GM18873 (cell line): ENCODE measurements around the gene IL11RA.
"Not testable (repeated sequence)": the region's sequence is repeated elsewhere in the genome, so short reads cannot be mapped to it uniquely, and the experiment has no call there.

Source experiments
- ATAC-seq: cut with Tn5 transposase; IDR thresholded peaks from one replicate; pipeline ENCODE4 v1.9.1; 2021; ENCODE audit warnings: mild to moderate bottlenecking, moderate library complexity, moderate number of reproducible peaks; ENCODE audit not compliant: unreplicated experiment, low FRiP score

The IL11RA gene

DNA sequence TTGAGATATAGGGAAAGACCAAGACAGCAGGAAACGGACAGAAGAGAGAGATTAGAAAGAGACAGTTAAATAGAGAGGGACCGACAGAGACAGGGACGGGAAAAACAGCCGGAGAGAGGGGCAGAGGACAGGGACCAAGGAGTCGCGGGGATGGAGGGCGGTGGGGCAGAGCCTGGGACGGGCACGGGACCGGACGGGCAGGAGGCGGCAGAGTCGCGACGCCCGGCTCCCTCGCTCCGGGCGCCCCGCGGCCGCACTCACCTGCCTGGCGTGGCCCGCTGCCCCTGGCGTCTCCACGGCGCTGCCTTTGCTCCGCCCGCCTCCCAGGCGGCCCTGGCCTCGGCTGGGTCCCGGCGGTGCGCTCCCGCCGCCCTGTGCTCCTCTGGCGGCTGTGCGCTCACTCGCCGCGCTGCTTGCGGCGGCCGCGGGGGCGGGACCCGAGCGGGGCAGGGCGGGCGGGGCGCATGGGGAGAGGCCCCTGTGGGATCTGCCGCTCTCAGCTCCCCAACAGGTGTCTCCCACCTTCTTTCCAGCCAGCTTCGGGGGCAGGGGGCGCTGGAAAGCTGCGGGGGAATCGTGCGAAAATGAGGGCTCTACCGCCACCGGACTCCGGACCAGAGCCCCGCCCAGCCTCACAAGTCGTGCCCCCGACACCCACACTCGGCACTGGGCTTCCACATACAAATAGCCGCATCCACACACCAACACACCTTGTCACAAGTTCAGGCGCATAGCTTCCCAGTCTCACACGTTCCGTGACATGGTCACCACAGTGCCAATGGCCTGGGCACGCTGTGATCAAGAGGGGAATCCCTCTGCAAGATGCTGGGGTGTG lies 23.1 kb upstream of the IL11RA start, which contains the start of gene ARID3C:
TSS of gene ARID3C (minus strand) at position 411 of the 835 bp plus-strand sequence. CDS start 1,052 bp downstream, outside the sequence.
- no peak for ATAC-seq

DNA sequence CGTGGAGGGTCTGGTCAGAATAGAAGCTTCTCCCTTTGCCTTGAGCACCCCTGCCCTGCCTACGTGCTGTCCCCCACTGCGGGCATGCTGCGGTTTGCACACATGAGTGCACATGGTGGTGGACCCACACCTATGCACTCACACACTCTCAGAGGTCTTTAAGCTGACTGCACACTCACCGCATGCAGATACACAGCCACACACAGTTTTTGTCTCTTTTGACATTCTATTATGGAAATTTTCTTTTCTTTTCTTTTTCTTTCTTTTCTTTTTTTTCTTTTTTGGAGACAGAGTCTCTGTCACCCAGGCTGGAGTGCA lies 22.5 kb upstream of the IL11RA start:
- no peak for ATAC-seq

DNA sequence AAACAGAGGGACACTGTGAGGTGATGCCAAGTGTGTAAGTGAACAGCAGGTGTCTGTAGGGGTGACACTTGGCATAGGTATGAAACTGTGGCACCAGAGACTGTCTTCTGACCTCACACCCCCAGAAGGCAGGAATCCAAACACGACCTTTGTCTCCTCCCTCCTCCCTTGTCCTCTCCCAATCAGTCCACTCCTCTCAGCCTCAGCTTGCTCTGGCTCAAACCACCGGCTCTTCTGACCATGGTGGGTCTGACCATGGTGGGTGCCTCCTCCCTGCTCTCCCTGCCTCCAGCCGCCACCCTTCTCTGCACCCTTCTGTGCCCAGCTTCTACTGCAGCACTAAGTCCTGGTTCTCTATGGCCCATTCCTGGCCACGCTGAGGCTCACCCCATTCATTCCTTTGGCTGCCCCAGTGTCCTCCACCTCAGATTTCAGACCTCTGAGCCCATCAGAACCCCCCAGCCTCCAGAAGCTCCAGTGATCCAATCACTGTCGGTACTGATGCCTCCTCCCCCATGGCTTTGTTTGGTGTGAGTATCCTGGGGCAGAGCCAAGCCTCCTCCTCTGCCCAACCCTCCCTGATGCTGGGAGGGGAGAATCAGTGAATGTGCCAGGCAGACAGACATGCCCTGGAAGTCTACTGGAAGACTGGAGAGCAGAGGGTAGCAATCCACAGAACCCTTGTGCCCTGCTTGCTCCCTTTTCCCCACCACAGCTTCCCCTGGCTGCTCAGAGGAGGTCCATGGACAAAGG lies 21.4 kb upstream of the IL11RA start:
- ATAC-seq, result no peak

DNA sequence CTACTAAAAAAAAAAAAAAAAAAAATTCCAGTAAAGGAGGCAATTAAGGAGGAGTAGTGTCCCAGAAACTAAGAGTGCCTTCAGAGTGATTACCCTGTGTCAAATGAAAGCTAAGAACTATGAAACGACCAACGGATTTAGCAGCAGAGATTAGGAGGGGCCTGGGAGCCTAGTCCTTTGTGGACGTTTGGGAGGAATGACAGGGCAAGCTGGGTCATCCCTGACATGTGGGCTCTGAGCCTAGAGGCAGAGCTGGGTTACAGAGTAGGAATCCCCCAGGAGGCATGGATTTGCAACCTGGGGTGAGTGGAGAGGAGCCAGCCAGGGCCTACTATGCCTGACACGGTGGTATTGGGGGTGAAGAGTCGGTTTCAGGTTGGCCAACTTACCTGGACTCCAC lies 18.8 kb upstream of the IL11RA start:
- no peak for ATAC-seq

DNA sequence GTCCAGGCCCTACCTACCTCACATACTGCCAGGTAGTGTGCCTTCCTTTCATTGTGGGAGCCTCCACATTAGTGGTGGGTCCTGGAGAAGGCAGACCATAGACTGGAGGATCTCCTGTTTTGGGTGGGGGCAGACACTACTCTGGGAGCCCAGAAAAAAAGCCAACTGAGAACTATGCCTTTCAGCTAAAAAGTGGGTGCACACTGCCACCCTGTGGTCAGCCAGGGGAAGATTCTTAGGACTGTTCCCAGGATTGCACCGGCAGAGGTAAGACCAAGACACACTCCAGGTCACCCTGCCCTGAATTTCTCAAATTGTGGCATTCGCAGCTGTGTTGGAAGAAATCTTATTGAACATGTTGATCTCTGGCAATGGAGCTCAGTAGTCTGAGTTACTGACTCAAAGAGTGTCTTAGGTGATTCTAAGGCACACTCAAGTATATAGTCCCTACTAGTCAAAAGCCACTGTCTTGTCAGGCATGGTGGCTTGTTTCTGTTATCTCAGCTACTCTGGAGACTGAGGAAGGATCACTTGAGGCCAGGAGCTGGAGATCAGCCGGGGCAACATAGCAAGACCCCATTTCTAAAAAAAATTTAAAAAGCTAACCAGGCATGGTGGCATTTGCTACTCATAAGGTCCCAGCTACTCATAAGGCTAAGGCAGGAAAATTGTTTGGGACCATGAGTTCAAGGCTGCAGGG lies 18.0 kb upstream of the IL11RA start:
- no peak for ATAC-seq

DNA sequence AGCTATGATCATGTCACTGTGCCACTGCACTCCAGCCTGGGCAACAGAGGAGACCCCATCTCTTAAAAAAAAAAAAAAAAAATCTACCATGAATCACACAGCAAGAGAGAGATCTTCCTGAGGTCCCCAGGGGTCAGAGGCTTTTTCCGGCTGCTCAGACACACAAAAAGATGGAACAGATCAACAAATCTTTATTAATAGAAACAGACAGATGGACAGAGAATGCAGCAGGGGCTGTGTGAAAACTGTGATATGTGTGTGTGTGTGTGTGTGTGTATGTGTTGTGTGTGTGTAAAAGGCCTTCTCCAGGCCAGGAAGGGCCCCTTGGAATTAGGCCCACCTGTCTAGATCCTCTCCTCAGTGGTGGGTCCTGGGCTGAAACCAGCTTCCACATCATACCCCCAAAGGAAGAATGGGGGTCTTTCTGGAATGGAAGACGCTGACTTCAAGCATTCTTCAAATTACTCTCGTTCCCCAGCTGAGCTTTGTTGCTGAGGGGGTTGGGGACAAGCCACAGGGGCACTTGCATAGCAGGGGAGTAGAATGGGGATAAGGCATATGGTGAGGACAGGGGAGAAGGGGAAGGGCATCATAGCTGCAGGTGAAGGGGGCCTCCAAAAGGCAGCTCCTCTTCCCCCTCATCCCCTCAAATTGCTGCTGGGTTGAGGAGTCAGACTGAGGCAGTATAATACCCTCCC lies 17.3 kb upstream of the IL11RA start:
- ATAC-seq, result no peak

DNA sequence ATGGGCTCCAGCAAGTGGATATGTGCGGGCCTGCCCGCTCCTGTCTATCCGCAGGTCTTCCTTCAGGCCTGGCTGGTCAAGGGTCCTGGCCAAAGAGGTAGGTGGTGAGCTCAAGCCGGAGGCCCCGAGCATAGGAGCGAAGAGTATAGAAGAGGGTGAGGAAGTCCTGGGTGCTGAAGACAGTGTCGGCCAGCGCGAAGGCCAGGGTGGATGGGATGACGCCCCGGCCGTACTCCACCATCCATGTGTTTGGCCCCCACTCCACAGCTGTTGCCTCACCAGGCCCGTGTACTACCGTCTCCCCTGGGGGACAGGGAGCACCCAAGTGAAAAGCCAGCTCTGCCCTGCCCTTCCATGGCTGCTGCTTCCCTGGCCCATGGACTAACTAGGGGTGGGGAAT lies 16.4 kb upstream of the IL11RA start:
- ATAC-seq, result no peak

DNA sequence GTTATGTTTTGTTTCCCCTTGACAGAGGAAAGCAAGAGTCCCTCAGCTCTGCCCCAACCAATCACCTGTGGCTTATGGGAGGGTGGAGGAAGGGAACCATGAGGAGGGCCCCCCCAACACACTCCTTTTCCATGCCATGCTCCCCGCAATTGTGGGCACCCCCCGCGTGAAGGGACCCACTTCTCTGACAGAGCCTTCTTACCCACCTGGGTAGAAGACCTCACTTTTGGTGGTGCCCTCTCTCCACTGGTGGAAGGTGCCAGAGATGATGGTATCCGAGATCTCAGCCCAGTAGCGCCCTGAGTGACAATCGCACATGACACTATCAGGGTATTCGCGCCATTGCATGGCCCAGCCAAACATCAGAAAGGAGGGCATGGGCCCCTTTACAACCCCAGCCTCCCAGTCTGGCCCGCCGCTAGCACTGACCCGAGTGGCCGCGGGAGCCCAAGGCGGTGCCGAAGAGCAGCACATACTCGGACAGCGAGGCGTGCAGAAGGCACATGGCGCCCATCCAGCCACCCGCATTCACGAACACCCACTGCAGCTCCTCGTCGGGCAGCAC lies 15.1 kb upstream of the IL11RA start:
- no peak for ATAC-seq

DNA sequence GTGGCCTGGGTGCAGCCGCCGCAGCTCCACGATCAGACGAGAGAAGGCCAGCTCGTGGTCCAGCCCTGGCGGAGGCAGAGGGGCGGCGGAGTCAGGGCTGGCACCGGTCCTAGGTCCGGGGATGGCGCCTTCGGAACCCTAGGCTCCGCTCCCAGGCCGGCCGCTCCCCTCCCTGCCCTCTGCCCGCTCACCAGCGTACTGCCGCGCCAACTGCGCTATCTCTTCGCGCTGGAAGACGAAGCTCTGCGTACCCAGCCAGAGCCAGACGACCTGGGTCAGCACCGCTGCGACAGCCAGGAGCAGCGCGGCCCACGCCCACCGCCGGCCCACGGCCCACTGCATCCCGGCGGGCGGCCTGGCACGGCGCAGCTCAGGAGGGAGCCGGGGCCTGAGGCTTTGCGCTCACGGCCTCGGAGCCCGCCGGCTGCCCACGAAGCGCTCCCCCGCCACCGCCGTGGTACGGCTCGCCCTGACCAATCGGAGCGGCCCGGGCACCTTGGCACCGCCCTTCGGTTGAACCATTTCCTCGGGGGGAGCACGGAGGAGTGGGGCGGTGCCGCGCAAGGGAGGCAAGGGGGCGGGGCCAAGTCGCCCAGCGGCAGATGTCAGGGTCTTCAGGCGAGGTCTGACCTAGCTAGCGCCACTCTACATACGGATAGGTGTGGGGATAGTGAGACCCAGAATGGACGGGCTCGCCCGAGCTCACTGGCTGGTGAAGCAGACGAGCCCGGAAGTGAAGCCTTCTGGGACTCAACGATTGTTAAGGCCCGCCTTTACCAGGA lies 14.4 kb upstream of the IL11RA start, which contains the start of gene SIGMAR1:
TSS of gene SIGMAR1 (minus strand) at position 432 of the 782 bp plus-strand sequence. CDS start at position 342, 90 bp downstream.
- peak; percentile 67 for ATAC-seq

DNA sequence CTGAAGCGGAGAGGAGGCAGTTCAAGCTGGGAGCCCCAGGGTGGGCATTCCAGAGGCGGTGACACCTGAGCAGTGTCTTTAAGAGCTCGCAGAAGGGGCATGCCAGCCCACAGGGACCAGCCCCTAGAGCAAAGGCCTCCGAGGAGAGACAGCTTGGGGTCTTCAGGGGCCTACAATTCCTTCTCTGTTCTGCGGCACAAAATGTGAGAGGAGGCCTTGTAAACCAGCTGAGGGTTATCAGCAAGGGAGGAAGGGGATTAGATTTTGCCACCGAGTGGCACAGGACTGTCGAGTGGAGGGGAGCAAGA lies 13.9 kb upstream of the IL11RA start:
- no peak for ATAC-seq

DNA sequence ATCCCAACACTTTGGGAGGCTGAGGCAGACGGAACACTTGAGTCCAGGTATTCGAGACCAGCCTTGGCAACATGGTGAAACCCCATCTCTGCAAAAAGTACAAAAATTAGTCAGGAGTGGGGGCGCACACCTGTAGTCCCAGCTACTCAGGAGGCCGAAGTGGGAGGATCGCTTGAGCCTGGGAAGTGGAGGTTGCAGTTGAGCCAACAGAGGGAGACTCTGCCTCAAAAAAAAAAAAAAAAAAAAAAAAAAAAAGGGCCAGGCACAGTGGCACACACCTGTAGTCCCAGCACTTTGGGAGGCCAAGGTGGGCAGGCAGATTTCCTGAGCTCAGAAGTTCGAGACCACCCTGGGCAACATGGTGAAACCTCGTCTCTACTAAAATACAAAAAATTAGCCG lies 12.7 kb upstream of the IL11RA start:
- ATAC-seq, result not testable (repeated sequence)

DNA sequence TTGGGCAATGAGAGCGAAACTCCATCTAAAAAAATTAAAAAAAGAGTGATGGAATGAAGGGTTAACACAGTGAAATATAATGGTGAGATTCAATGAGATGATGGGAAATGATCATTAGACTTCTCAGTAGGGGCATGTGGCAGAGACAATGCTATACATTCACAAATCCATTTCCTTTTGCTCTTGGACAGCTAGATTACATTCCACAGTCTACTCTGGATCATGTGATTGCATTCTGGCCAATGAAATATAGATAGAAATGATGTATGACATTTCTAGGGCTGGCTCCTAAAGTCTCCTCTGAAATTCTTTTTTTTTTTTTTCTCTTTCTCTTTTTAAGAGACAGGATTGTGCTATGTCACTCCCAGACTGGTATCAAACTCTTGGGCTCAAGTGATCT lies 9.3 kb upstream of the IL11RA start:
- ATAC-seq, result no peak

DNA sequence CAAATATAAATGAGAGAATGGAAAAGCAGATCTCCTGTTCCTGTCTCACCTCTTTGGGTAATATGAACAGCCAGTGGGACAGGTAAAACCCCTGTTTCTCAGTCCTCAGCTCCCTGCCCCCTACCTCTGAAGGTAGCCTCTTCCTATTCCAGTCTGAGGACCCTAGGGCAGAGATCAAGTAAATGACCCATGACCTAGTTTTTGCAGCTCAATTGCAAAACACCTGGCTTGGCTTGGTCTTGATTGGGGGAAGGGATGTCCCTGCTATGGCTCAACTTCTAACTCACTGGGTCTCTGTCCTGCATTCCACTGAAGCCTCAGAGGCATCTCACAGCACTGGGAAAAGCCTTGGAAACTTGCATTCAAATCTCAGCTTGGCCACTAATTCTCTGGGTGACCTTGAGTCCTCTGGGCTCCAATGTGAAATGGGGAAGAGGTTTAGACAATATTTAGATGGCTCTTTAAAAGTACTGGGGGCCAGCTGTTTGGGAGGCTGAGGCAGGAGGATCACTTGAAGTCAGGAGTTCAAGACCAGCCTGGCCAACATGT lies 7.1 kb upstream of the IL11RA start:
- no peak for ATAC-seq

DNA sequence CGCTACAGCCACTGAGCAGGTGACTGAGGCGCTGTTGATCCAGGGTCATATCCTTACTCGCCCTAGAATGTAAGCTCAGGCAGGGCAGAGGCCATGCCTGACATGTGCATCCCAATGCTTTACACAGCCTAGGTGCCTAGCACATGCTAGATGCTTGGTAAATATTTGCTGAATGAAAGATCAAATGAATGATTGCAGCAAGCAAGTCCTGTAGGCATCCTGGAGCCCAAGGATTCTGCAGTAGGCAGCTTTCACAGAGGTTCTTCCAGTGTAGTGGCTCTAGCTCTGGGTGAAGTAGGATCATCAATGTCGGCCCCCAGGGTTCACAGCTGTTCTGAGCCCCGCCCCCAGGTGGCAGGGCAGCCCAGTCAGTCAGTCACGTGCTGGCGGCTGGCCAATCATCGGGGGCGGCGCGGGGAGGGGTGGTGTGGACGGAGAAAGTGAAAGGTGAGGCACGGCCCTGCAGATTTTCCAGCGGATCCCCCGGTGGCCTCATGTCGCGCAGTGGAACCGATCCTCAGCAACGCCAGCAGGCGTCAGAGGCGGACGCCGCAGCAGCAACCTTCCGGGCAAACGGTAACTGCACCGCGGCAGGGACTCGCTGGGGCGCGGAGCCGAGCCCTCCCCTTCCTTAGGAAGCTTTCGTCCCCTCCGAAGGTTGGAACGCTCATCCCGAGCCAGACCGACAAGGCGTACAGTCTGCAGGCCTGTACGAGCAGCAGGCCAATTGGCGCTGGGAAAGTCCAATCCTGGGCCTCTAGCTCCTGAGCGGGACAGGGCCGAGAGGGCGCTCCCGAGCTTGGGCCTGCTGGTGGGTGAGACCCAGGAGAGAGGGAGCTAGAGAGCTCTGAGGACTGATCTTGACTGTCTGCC lies 5.5 kb upstream of the IL11RA start, which contains the start of gene GALT:
TSS of gene GALT (plus strand) at position 465 of the 873 bp plus-strand sequence. CDS start at position 495, 30 bp downstream.
- peak; percentile 80 for ATAC-seq

DNA sequence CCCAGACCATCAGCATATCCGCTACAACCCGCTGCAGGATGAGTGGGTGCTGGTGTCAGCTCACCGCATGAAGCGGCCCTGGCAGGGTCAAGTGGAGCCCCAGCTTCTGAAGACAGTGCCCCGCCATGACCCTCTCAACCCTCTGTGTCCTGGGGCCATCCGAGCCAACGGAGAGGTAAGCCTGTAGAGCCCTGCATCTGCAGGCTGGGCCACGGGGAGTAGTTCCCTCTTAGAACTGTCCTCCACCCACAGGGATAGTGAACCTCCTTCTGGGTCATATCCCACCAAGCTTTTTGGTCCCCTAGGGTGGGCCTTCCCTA lies 4.9 kb upstream of the IL11RA start:
- no peak for ATAC-seq

DNA sequence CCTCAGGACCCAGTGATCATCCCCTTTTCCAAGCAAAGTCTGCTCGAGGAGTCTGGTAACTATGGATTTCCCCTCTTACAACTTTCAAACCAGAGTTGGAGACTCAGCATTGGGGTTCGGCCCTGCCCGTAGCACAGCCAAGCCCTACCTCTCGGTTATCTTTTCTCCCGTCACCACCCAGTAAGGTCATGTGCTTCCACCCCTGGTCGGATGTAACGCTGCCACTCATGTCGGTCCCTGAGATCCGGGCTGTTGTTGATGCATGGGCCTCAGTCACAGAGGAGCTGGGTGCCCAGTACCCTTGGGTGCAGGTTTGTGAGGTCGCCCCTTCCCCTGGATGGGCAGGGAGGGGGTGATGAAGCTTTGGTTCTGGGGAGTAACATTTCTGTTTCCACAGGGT lies 4.3 kb upstream of the IL11RA start:
- ATAC-seq, result no peak

DNA sequence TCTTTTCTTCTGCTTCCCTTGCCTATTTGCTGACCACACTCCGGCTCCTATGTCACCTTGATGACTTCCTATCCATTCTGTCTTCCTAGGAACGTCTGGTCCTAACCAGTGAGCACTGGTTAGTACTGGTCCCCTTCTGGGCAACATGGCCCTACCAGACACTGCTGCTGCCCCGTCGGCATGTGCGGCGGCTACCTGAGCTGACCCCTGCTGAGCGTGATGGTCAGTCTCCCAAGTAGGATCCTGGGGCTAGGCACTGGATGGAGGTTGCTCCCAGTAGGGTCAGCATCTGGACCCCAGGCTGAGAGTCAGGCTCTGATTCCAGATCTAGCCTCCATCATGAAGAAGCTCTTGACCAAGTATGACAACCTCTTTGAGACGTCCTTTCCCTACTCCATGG lies 3.3 kb upstream of the IL11RA start:
- ATAC-seq, result no peak

DNA sequence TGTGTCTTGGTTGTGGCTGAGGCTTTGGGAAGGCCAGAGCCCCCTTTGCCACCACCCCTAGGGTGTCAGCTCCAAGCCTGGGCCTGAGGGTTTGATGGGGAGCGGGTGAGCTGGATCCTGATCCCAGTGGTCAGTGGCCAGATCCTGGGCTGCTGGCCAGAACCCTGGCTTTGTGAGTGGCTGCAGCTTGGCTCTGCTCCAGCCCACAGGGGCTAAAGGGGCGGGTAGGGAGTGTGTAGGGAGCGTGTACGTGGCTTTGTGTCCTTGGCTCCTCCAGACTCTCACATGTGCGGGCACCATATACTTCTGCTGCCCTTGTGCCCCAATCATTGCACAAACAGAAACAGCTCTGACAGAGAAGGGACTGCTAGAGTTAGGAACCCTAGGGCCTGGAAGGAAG lies 1.2 kb upstream of the IL11RA start:
- ATAC-seq, result no peak
